SHP77 (cell line): ENCODE data around the gene TAPBP.
A peak's percentile ranks its signal among the peaks of the same experiment; 100 is the strongest.

Experiments
- DNase-seq, 2 experiments: peaks; one replicate each; lab custom pipeline; 2025; lab: John Stamatoyannopoulos, UW

Gene TAPBP

GRCh38 chr6:33319939-33320314 lies 6.0 kb upstream of the TAPBP start:
- DNase-seq = no peak

- no peak for DNase-seq
These were observed 4.7 kb upstream of the TAPBP start for GRCh38 chr6:33318426-33319073.

GRCh38 chr6:33317669-33318425 lies 4.0 kb upstream of the TAPBP start, which contains the start of gene ZBTB22:
Gene ZBTB22, minus strand, starts transcription at chr6:33317744. Its CDS starts 828 bp downstream, at chr6:33316916.
- DNase-seq = peak; percentile 98 to 99

- DNase-seq = no peak
These were observed 3.5 kb upstream of the TAPBP start for GRCh38 chr6:33317419-33317668.

- peak in 1 of 2 experiments; percentile 49 for DNase-seq
These were observed 2.9 kb upstream of the TAPBP start for GRCh38 chr6:33316603-33317418.

GRCh38 chr6:33315793-33316602 lies 2.1 kb upstream of the TAPBP start:
- DNase-seq = no peak

- no peak for DNase-seq
These were observed 1.3 kb upstream of the TAPBP start for GRCh38 chr6:33314943-33315792.

GRCh38 chr6:33314515-33314942 lies 651 bp upstream of the TAPBP start:
- DNase-seq = peak; percentile 37 to 47

- DNase-seq = peak in 1 of 2 experiments; percentile 21
These were observed 671 bp downstream of the TAPBP start for GRCh38 chr6:33313105-33313708.

GRCh38 chr6:33312361-33313104 lies 1.3 kb downstream of the TAPBP start:
- DNase-seq = peak; percentile 46 to 64

GRCh38 chr6:33306356-33306755 lies 7.5 kb downstream of the TAPBP start:
- DNase-seq = no peak

- no peak for DNase-seq
These were observed 8.8 kb downstream of the TAPBP start for GRCh38 chr6:33305052-33305451.

- DNase-seq = no peak
These were observed 9.7 kb downstream of the TAPBP start for GRCh38 chr6:33304216-33304615.

- no peak for DNase-seq
These were observed 12.0 kb downstream of the TAPBP start for GRCh38 chr6:33301877-33302276.

- peak; percentile 88 to 89 for DNase-seq
These were observed 14.5 kb downstream of the TAPBP start for GRCh38 chr6:33299237-33299944.

GRCh38 chr6:33298773-33299236 lies 15.1 kb downstream of the TAPBP start, which contains the start of gene RGL2:
Gene RGL2, minus strand, starts transcription at chr6:33298942. Its CDS starts 332 bp downstream, at chr6:33298610.
- DNase-seq = peak in 1 of 2 experiments; percentile 49

GRCh38 chr6:33297956-33298772 lies 15.7 kb downstream of the TAPBP start:
- peak in 1 of 2 experiments; percentile 36 for DNase-seq

GRCh38 chr6:33297406-33297955 lies 16.4 kb downstream of the TAPBP start:
- no peak for DNase-seq
